GM12878 (cell line): ENCODE data around the gene TUBA1B. TPM values are rescaled to one million over a fixed set of nuclear protein-coding genes. Genes with fewer than 3 reads are reported as not detected.

Source experiments
- ATAC-seq: fragments of 200-7000 bp; cut with Tn5 transposase; 3 replicates; pipeline ENCODE4 v1.9.1; 2020; ENCODE audit warnings: mild to moderate bottlenecking, moderate library complexity
- BruUV-seq: library from RNA; stranded (reverse); fragments of 400-500 nt; replicated peaks from 2 replicates; lab custom pipeline; 2021; lab: Mats Ljungman, UMichigan
- CTCF ChIA-PET: fragments of 300-600 bp; sonication (Branson Sonifier 250); formaldehyde crosslinking; extraction: SDS; loops from one replicate; lab custom pipeline; 2021; ENCODE audit warnings: inconsistent platforms; lab: Yijun Ruan, JAX
- POLR2A ChIA-PET: fragments of 350-600 bp; formaldehyde crosslinking; extraction: SDS; loops from one replicate; lab custom pipeline; 2021; ENCODE audit warnings: inconsistent platforms; lab: Charles Lee
- RAD21 ChIA-PET: fragments of 300-600 bp; sonication (Branson Sonifier 250); formaldehyde crosslinking; loops from one replicate; lab custom pipeline; 2023; ENCODE audit warnings: antibody characterized with exemption; ENCODE audit not compliant: unreplicated experiment; lab: Charles Lee
- SMC1A ChIA-PET: fragments of 300-600 bp; sonication (Branson Sonifier 250); formaldehyde crosslinking; loops from one replicate; lab custom pipeline; 2023; ENCODE audit not compliant: unreplicated experiment, uncharacterized antibody; lab: Charles Lee
- DNase-seq: peaks from one replicate; pipeline ENCODE4 v3.0.0-alpha.2; 2011; ENCODE audit warnings: low read depth, low spot score
- FAIRE-seq: peaks from 3 replicates; lab custom pipeline; 2011; peaks lifted over from hg19 to GRCh38; lab: Jason Lieb, UNC
- H2AFZ ChIP-seq: 2 replicates; pipeline ENCODE4 v1.6.0; 2011; ENCODE audit warnings: low read depth, low read length, control low read depth; ENCODE audit not compliant: control insufficient read depth
- H3K27ac ChIP-seq: 2 replicates; pipeline ENCODE4 v1.5.1; 2011; ENCODE audit warnings: control low read depth; ENCODE audit not compliant: control insufficient read depth, insufficient read depth
- H3K27me3 ChIP-seq, 2 experiments: replicated peaks in 1 of 2; 2 replicates each; pipeline versions ENCODE4 v1.6.0 to v1.6.1; 2011; ENCODE audit warnings: low read length in 1 of 2; ENCODE audit not compliant: control insufficient read depth in 2 of 2, insufficient read depth in 2 of 2
- H3K36me3 ChIP-seq, 2 experiments: 2 replicates each; pipeline ENCODE4 v1.5.1; 2011; ENCODE audit warnings: low read length in 1 of 2; ENCODE audit not compliant: control insufficient read depth in 2 of 2, insufficient read depth in 2 of 2
- H3K4me1 ChIP-seq: 2 replicates; pipeline ENCODE4 v1.6.1; 2011; ENCODE audit warnings: mild to moderate bottlenecking, low read length, moderate library complexity, mixed read lengths; ENCODE audit not compliant: control insufficient read depth, insufficient read depth
- H3K4me2 ChIP-seq: 2 replicates; pipeline ENCODE4 v1.6.0; 2011; ENCODE audit warnings: control low read depth; ENCODE audit not compliant: control insufficient read depth, insufficient read depth
- H3K4me3 ChIP-seq: fragments of 200-600 bp; sonication (generic); 2 replicates; pipeline ENCODE4 v1.5.1; 2016
- H3K79me2 ChIP-seq: 2 replicates; pipeline ENCODE4 v1.6.0; 2011; ENCODE audit warnings: low read length; ENCODE audit not compliant: control insufficient read depth, insufficient read depth
- H3K9ac ChIP-seq: 2 replicates; pipeline ENCODE4 v1.8.0; 2011; ENCODE audit warnings: low read length, control low read depth, mixed read lengths; ENCODE audit not compliant: control insufficient read depth, insufficient read depth
- H3K9me3 ChIP-seq: replicated peaks from 3 replicates; pipeline ENCODE4 v1.5.1; 2011; ENCODE audit warnings: mild to moderate bottlenecking, low read length; ENCODE audit not compliant: control insufficient read depth, insufficient read depth
- H4K20me1 ChIP-seq: 2 replicates; pipeline ENCODE4 v1.6.0; 2011; ENCODE audit not compliant: control insufficient read depth, insufficient read depth
- MLLT1 ChIP-seq: fragments of 450-650 bp; IDR thresholded peaks from 2 replicates; pipeline ENCODE4 v1.6.1; 2016; ENCODE audit warnings: mild to moderate bottlenecking
- TAF1 ChIP-seq: IDR thresholded peaks from 2 replicates; pipeline ENCODE4 v1.6.1; 2011; ENCODE audit warnings: mild to moderate bottlenecking, low read depth, low read length, borderline replicate concordance
- WGBS: methylation state at CpG from one replicate; pipeline ENCODE4 v1.1.6; 2016; ENCODE audit warnings: low lambda C conversion rate; ENCODE audit not compliant: insufficient replicate concordance, insufficient coverage; ENCODE audit errors: missing lambda C conversion rate; 5-methylcytosine and 5-hydroxymethylcytosine counted together
- in situ Hi-C: fragments of 300-500 bp; cut with MboI; formaldehyde crosslinking; loops from 9 replicates; pipeline ENCODE4 v1.14.3; 2018; ENCODE audit warnings: mixed read lengths
- intact Hi-C: fragments of 100-400 bp; cut with micrococcal nuclease; formaldehyde crosslinking; loops from one replicate; pipeline ENCODE4 v1.14.2; 2022; ENCODE audit not compliant: unreplicated experiment
- polyA plus RNA-seq, 11 experiments: library from polyadenylated mRNA; depleted of rRNA in 4 of 11; unstranded in 6 of 11; stranded (reverse) in 5 of 11; fragments of >200 nt; fragmentation: Nextera tagmentation in 4 of 11; fragmentation: Illumina TruSeq in 1 of 11; extraction: Ambion mirVana in 4 of 11; extraction: Trizol in 1 of 11; gene quantifications; 1 replicate in 1 of 11; 2 replicates in 10 of 11; pipeline versions ENCODE4 v1.2.1 to v1.2.3, GENCODE V29; 2011 to 2016; ENCODE audit warnings: inconsistent platforms in 2 of 11, missing spikeins in 2 of 11, low read depth in 1 of 11
- total RNA-seq, 4 experiments: library from RNA; depleted of rRNA in 3 of 4; stranded (reverse); fragments of >200 nt in 3 of 4; fragmentation: Illumina TruSeq in 1 of 4; extraction: Trizol in 1 of 4; gene quantifications; 2 replicates each; pipeline versions ENCODE4 v1.2.1 to v1.2.3, GENCODE V29; 2013 to 2021

TUBA1B gene
- total and polyA plus RNA-seq, 10 of the 15 experiments (the other 5 are each of a cell fraction or from before 2014, with no cell fraction given) = 2,328 to 4,712 (median 3,552) TPM

- 10% methylated on average over 29 of the region's 33 CpGs for WGBS
- ATAC-seq = peak; percentile 22
- H3K9ac ChIP-seq = peak overlapping the region; percentile 94
- H3K4me2 ChIP-seq = peak overlapping the region; percentile 97
- peak overlapping the region; percentile 98 for H2AFZ ChIP-seq
- peak overlapping the region; percentile 70 for H3K27ac ChIP-seq
- DNase-seq = no peak
- CTCF ChIA-PET = interaction anchor here (0.7 to 10.9 kb wide), 18 partner anchors 10 to 256 kb away, joined by 3 to 118 read pairs (median 4); partner anchors contain the start of genes DHH, RHEBL1 and TUBA1B
- H4K20me1 ChIP-seq = no peaks in the 10 kb centered on the region
- H3K79me2 ChIP-seq = peaks cover 9% of the 10 kb centered on the region
- H3K4me1 ChIP-seq = peaks cover 13% of the 10 kb centered on the region
- TF ChIP-seq TAF1 = no peak
- TF ChIP-seq MLLT1 = peak; percentile 41
- in situ Hi-C loops (no loop called here), intact Hi-C loops (loop anchor here (5.0 kb wide), 1 partner anchor 48 kb away; the partner anchor contains the start of gene KMT2D)
- no peaks in the 10 kb centered on the region for H3K27me3 ChIP-seq
- no peaks in the 10 kb centered on the region for H3K9me3 ChIP-seq
- RAD21 ChIA-PET = interaction anchor here (0.6 to 3.5 kb wide), 10 partner anchors 20 to 140 kb away, joined by 3 to 18 read pairs (median 4); partner anchors contain the start of genes DDN and TUBA1B
- peak overlapping the region; percentile 87 for H3K4me3 ChIP-seq
- TSS peak; percentile 52 for BruUV-seq
- FAIRE-seq = no peak
- POLR2A ChIA-PET = interaction anchor here (0.5 to 3.5 kb wide), 14 partner anchors 10 to 207 kb away, joined by 3 to 48 read pairs (median 4); partner anchors contain the start of genes KMT2D, RHEBL1 and TUBA1B
- H3K36me3 ChIP-seq = peaks cover 0 to 4% of the 10 kb centered on the region in 2 experiments; a peak in 1 of 4 replicates
- SMC1A ChIA-PET = interaction anchor here (0.5 to 3.0 kb wide), 12 partner anchors 11 to 258 kb away, joined by 3 to 15 read pairs (median 5); partner anchors contain the start of genes DDX23 and TUBA1B
Observed at GRCh38 chr12:49109641-49110463, 21.3 kb downstream of the TUBA1B start.
